ENCODE measurements around the gene MRPL14.
A peak's percentile ranks its signal among the peaks of the same experiment; 100 is the strongest.

MRPL14 gene

DNA sequence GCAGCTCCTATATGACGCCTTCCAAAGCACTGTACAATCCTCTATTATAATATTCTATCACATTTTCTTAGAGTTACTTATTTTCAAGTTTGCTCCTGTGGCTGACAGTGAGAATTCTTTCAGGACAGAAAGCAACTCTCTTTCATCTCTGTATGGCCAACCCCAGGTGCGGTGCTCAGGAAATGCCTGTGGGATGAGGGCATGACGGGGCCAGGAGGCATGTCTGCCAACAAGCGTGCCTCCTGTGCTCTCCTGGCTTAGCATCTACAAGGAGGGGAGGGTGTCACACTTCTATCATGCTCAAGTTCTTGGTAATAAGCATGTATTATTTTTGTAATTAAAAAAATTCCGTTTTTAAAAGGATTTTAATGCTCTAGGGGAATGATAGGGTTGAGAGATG is 11.4 kb downstream of the MRPL14 start:
- no peak overlapping the region for H3K4me3 ChIP-seq (ENCODE audit: low read length)
- TF ChIP-seq, protein P1, sequence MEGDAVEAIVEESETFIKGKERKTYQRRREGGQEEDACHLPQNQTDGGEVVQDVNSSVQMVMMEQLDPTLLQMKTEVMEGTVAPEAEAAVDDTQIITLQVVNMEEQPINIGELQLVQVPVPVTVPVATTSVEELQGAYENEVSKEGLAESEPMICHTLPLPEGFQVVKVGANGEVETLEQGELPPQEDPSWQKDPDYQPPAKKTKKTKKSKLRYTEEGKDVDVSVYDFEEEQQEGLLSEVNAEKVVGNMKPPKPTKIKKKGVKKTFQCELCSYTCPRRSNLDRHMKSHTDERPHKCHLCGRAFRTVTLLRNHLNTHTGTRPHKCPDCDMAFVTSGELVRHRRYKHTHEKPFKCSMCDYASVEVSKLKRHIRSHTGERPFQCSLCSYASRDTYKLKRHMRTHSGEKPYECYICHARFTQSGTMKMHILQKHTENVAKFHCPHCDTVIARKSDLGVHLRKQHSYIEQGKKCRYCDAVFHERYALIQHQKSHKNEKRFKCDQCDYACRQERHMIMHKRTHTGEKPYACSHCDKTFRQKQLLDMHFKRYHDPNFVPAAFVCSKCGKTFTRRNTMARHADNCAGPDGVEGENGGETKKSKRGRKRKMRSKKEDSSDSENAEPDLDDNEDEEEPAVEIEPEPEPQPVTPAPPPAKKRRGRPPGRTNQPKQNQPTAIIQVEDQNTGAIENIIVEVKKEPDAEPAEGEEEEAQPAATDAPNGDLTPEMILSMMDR (conservative IDR thresholded peaks at IDR 0.05; ENCODE audit: low read depth, low read length), result no peak
- DNase-seq (ENCODE audit: low read depth), result no peak

GRCh38 chr6:44113414-44113813 is 13.8 kb downstream of the MRPL14 start:
- TF ChIP-seq, protein P1 (conservative IDR thresholded peaks at IDR 0.05; ENCODE audit: low read depth, low read length), result peak; percentile 24
- no peak for DNase-seq (ENCODE audit: low read depth)
- no peak overlapping the region for H3K4me3 ChIP-seq (ENCODE audit: low read length)

- no peak overlapping the region for H3K4me3 ChIP-seq (ENCODE audit: low read length)
- TF ChIP-seq, protein P1 (conservative IDR thresholded peaks at IDR 0.05; ENCODE audit: low read depth, low read length), result no peak
- no peak for DNase-seq (ENCODE audit: low read depth)
Observed at GRCh38 chr6:44111434-44112417, 15.5 kb downstream of the MRPL14 start.

GRCh38 chr6:44110966-44111365 is 16.3 kb downstream of the MRPL14 start:
- no peak overlapping the region for H3K4me3 ChIP-seq (ENCODE audit: low read length)
- TF ChIP-seq, protein P1 (conservative IDR thresholded peaks at IDR 0.05; ENCODE audit: low read depth, low read length), result no peak
- DNase-seq (ENCODE audit: low read depth), result no peak

DNA sequence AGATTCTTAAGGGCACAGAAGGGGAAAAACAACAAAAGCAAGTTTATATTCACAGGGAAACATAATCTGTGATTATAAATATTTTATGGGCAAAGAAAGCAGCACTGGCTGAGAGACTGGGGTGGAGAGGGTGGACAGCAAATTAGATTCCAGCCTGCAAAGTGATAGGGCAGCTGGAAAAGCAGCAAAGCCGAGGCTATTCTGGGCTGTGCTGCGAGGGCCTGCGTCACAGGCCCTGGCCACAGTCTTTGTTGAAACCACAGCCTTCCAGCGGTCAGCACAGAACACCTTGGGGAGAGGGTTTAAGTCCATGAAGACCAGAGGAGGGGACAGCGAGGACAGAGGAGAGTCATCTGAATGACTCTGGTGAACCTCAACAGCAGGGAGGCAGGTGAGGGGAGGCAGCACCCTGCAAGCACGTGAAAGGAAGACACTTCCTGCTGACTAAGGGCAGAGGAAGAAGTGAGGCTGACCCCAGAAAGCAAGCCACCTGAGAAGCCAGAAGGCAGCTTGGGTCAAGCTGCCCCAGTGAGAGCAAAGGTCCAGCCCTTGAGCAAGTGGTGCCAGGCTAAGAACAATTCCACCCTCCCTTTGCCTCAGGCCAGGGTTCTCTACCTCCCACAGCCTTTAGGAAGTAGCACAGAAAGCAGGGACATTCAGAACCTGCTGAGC is 17.1 kb downstream of the MRPL14 start:
- DNase-seq (ENCODE audit: low read depth), result no peak
- TF ChIP-seq, protein P1 (conservative IDR thresholded peaks at IDR 0.05; ENCODE audit: low read depth, low read length), result no peak
- H3K4me3 ChIP-seq (ENCODE audit: low read length), result no peak overlapping the region

GRCh38 chr6:44109212-44109611 is 18.0 kb downstream of the MRPL14 start:
- no peak overlapping the region for H3K4me3 ChIP-seq (ENCODE audit: low read length)
- DNase-seq (ENCODE audit: low read depth), result no peak
- TF ChIP-seq, protein P1 (conservative IDR thresholded peaks at IDR 0.05; ENCODE audit: low read depth, low read length), result no peak

Measured in retinal pigment epithelial cell (primary cell).